RWPE1 (cell line): ENCODE results near the gene ZC3H11A.

Experiments used
- CTCF ChIA-PET: fragments of 350-600 bp; sonication (Branson Sonifier 250); formaldehyde crosslinking; extraction: SDS; loops from one replicate; lab custom pipeline; 2021; lab: Yijun Ruan, JAX
- POLR2A ChIA-PET: fragments of 400-600 bp; formaldehyde crosslinking; extraction: SDS; loops from one replicate; lab custom pipeline; 2020; ENCODE audit warnings: antibody characterized with exemption; ENCODE audit not compliant: low non-redundant PET; lab: Yijun Ruan, JAX
- DNase-seq: peaks from one replicate; pipeline ENCODE4 v3.0.0; 2012; ENCODE audit warnings: low spot score
- H3K27ac ChIP-seq: fragments of 450-650 bp; 2 replicates; pipeline ENCODE4 v1.5.1; 2017
- TF ChIP-seq, protein P1 (sequence below): fragments of 450-650 bp; conservative IDR thresholded peaks from 2 replicates; pipeline ENCODE4 v1.5.1; 2017; ENCODE audit warnings: low read depth, mild to moderate bottlenecking

ZC3H11A gene

DNA sequence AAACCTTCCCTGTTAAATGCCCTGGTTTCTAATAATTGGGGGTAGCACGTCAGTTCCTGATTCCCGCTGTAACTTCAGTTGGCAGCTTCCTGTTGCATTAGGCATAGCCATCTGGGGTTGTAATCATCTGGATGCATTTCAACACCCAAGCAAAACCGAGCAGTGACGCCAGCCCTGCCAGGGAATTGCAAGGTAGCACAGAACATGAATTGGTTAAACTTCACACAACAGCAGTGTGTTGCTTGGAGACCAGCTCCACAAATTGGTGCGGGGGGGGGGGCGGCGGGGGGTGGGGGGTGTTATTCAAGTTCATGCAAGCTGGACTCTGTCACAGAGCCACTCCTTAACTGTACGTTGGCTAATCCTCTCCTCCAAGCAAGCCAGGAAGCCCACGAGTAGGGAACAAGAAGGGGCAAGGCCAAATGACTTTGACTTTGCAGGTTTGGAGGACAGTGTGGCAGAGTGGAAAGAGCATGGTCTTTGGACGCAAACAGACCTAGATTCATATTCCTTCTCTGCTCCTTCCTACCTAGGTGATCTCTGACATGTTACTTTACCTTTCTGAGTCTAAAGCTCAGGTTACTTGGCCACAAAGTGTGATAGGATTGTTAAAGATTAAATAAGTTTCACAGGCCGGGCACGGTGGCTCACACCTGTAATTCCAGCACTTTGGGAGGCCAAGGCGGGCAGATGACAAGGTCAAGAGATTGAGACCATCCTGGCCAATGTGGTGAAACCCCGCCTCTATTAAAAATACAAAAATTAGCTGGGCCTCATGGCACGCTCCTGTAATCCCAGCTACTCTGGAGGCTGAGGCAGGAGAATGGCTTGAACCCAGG, 25.7 kb upstream of the ZC3H11A start:
- ChIA-PET POLR2A (interaction anchor here (0.5 kb wide), 1 partner anchor 43 kb away, joined by 4 read pairs; no protein-coding TSS in a partner anchor), CTCF (interaction anchor here (0.6 to 1.1 kb wide), 3 partner anchors 10 to 499 kb away, joined by 3 to 7 read pairs (median 3); no protein-coding TSS in a partner anchor)
- DNase-seq: peak; percentile 95
- H3K27ac ChIP-seq: peak overlapping the region; percentile 97
- TF ChIP-seq, protein P1, sequence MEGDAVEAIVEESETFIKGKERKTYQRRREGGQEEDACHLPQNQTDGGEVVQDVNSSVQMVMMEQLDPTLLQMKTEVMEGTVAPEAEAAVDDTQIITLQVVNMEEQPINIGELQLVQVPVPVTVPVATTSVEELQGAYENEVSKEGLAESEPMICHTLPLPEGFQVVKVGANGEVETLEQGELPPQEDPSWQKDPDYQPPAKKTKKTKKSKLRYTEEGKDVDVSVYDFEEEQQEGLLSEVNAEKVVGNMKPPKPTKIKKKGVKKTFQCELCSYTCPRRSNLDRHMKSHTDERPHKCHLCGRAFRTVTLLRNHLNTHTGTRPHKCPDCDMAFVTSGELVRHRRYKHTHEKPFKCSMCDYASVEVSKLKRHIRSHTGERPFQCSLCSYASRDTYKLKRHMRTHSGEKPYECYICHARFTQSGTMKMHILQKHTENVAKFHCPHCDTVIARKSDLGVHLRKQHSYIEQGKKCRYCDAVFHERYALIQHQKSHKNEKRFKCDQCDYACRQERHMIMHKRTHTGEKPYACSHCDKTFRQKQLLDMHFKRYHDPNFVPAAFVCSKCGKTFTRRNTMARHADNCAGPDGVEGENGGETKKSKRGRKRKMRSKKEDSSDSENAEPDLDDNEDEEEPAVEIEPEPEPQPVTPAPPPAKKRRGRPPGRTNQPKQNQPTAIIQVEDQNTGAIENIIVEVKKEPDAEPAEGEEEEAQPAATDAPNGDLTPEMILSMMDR: no peak

DNA sequence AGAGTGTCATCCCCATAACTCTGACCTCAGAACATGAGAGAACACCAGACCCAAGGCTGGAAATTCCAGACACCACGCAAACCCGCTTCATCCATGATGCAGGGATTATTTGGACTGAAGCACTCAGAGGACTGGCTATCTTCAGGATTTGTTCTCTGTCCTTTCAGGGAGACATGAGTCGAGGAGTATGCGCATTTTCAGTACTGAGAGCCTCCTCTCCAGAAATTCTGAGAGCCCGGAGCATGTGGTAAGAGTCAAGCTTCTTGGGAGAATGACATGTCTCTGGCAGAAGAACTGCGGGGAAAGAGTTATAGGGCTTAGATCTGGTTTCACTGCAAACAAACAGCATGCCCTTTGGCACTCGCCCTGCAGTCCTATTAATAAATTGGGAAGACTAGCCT, 23.5 kb upstream of the ZC3H11A start:
- TF ChIP-seq, protein P1: no peak

GRCh38 chr1:203772836-203773235, 22.6 kb upstream of the ZC3H11A start:
- no peak overlapping the region for H3K27ac ChIP-seq
- ChIA-PET POLR2A (interaction anchor here (0.7 kb wide), 1 partner anchor 107 kb away, joined by 5 read pairs; no protein-coding TSS in a partner anchor), CTCF (interaction anchor here (0.6 to 0.8 kb wide), 2 partner anchors 8 to 285 kb away, joined by 4 to 5 read pairs; no protein-coding TSS in a partner anchor)
- TF ChIP-seq, protein P1: no peak
- no peak for DNase-seq

More for the DNA sequence above, 23.5 kb upstream of the ZC3H11A start:
- DNase-seq: no peak
- H3K27ac ChIP-seq: peak overlapping the region; percentile 3; the same call in 1 of the 2 replicates
- ChIA-PET POLR2A (no interaction called here), CTCF (interaction anchor here (0.6 to 0.8 kb wide), 3 partner anchors 21 to 284 kb away, joined by 4 to 6 read pairs (median 5); no protein-coding TSS in a partner anchor)

GRCh38 chr1:203776636-203777035, 18.8 kb upstream of the ZC3H11A start:
- CTCF ChIA-PET: interaction anchor here (0.5 to 1.6 kb wide), 7 partner anchors 15 to 1519 kb away, joined by 3 to 7 read pairs (median 3); no protein-coding TSS in a partner anchor
- TF ChIP-seq, protein P1: no peak; the same call in 1 of the 2 replicates
- POLR2A ChIA-PET: no interaction called here
- H3K27ac ChIP-seq: no peak overlapping the region
- no peak for DNase-seq

GRCh38 chr1:203777596-203777995, 17.8 kb upstream of the ZC3H11A start:
- ChIA-PET POLR2A (no interaction called here), CTCF (interaction anchor here (0.7 to 1.6 kb wide), 3 partner anchors 14 to 1418 kb away, joined by 3 to 7 read pairs (median 3); no protein-coding TSS in a partner anchor)
- TF ChIP-seq, protein P1: no peak
- no peak for DNase-seq
- no peak overlapping the region for H3K27ac ChIP-seq

- DNase-seq: no peak
- ChIA-PET CTCF (interaction anchor here (0.7 kb wide), 1 partner anchor 64 kb away, joined by 3 read pairs; no protein-coding TSS in a partner anchor), POLR2A (no interaction called here)
- H3K27ac ChIP-seq: no peak overlapping the region
- TF ChIP-seq, protein P1: no peak
Observed at GRCh38 chr1:203778146-203778545, 17.3 kb upstream of the ZC3H11A start.
